ENCODE measurements around the gene TMEM14A.

The TMEM14A gene

GRCh38 chr6:52724406-52725121, 53.7 kb downstream of the TMEM14A start:
- no peaks in the 10 kb centered on the region for H3K36me3 ChIP-seq (ENCODE audit: insufficient read depth, low read length)
- peak overlapping the region; percentile 17; the same call in 1 of the 2 replicates for H3K4me2 ChIP-seq (ENCODE audit: low read length)
- no peaks in the 10 kb centered on the region for H3K9me3 ChIP-seq (ENCODE audit: low read length)
- H3K27ac ChIP-seq (ENCODE audit: low read depth, low read length, poor library complexity, severe bottlenecking), result peak overlapping the region; percentile 24
- no peaks in the 10 kb centered on the region for H3F3A ChIP-seq (ENCODE audit: insufficient read depth, low read length)
- no peaks in the 10 kb centered on the region; the same call in 1 of the 2 replicates for H3K27me3 ChIP-seq (ENCODE audit: insufficient read depth, low read length)
- no peaks in the 10 kb centered on the region for H3K79me2 ChIP-seq (ENCODE audit: insufficient read depth, low read length)
- no peaks in the 10 kb centered on the region for H4K20me1 ChIP-seq (ENCODE audit: insufficient read depth, low read length)
- no peak overlapping the region for H3K9ac ChIP-seq (ENCODE audit: low read length)
- TF ChIP-seq EZH2 (IDR thresholded peaks at IDR 0.05; ENCODE audit: borderline replicate concordance, low read length) (no peak), CTCF (IDR thresholded peaks at IDR 0.05; ENCODE audit: low read length) (peak; percentile 94)
- H3K4me3 ChIP-seq (ENCODE audit: low read depth, low read length, poor library complexity, severe bottlenecking), result no peak overlapping the region
- peak overlapping the region; percentile 4; the same call in 1 of the 2 replicates for H2AFZ ChIP-seq (ENCODE audit: low read length)
- peaks cover 18% of the 10 kb centered on the region for H3K4me1 ChIP-seq (ENCODE audit: insufficient read depth, low read length, severe bottlenecking)
- no peaks in the 10 kb centered on the region for H3K9me2 ChIP-seq (ENCODE audit: low read depth, low read length)

- H3K27me3 ChIP-seq (ENCODE audit: insufficient read depth, low read length), result no peaks in the 10 kb centered on the region; the same call in 1 of the 2 replicates
- H2AFZ ChIP-seq (ENCODE audit: low read length), result peak overlapping the region; percentile 4; the same call in 1 of the 2 replicates
- TF ChIP-seq EZH2 (IDR thresholded peaks at IDR 0.05; ENCODE audit: borderline replicate concordance, low read length) (no peak), CTCF (IDR thresholded peaks at IDR 0.05; ENCODE audit: low read length) (no peak)
- no peak overlapping the region for H3K4me3 ChIP-seq (ENCODE audit: low read depth, low read length, poor library complexity, severe bottlenecking)
- H3K9me3 ChIP-seq (ENCODE audit: low read length), result no peaks in the 10 kb centered on the region
- no peaks in the 10 kb centered on the region for H3K9me2 ChIP-seq (ENCODE audit: low read depth, low read length)
- H3F3A ChIP-seq (ENCODE audit: insufficient read depth, low read length), result no peaks in the 10 kb centered on the region
- H3K4me2 ChIP-seq (ENCODE audit: low read length), result no peak overlapping the region
- peak overlapping the region; percentile 24 for H3K27ac ChIP-seq (ENCODE audit: low read depth, low read length, poor library complexity, severe bottlenecking)
- no peaks in the 10 kb centered on the region for H4K20me1 ChIP-seq (ENCODE audit: insufficient read depth, low read length)
- no peaks in the 10 kb centered on the region for H3K36me3 ChIP-seq (ENCODE audit: insufficient read depth, low read length)
- peaks cover 18% of the 10 kb centered on the region for H3K4me1 ChIP-seq (ENCODE audit: insufficient read depth, low read length, severe bottlenecking)
- H3K79me2 ChIP-seq (ENCODE audit: insufficient read depth, low read length), result no peaks in the 10 kb centered on the region
- H3K9ac ChIP-seq (ENCODE audit: low read length), result no peak overlapping the region
Observed at GRCh38 chr6:52725143-52725534, 54.2 kb downstream of the TMEM14A start.

GRCh38 chr6:52725535-52726192, 54.8 kb downstream of the TMEM14A start:
- no peaks in the 10 kb centered on the region for H3K9me2 ChIP-seq (ENCODE audit: low read depth, low read length)
- no peaks in the 10 kb centered on the region for H3K27me3 ChIP-seq (ENCODE audit: insufficient read depth, low read length)
- no peak overlapping the region for H3K27ac ChIP-seq (ENCODE audit: low read depth, low read length, poor library complexity, severe bottlenecking)
- no peak for TF ChIP-seq CTCF (IDR thresholded peaks at IDR 0.05; ENCODE audit: low read length)
- no peak for TF ChIP-seq EZH2 (IDR thresholded peaks at IDR 0.05; ENCODE audit: borderline replicate concordance, low read length)
- no peak overlapping the region for H3K4me2 ChIP-seq (ENCODE audit: low read length)
- no peak overlapping the region for H3K9ac ChIP-seq (ENCODE audit: low read length)
- no peaks in the 10 kb centered on the region for H3F3A ChIP-seq (ENCODE audit: insufficient read depth, low read length)
- H3K4me1 ChIP-seq (ENCODE audit: insufficient read depth, low read length, severe bottlenecking), result peaks cover 18% of the 10 kb centered on the region
- H3K79me2 ChIP-seq (ENCODE audit: insufficient read depth, low read length), result no peaks in the 10 kb centered on the region
- H3K9me3 ChIP-seq (ENCODE audit: low read length), result no peaks in the 10 kb centered on the region
- H4K20me1 ChIP-seq (ENCODE audit: insufficient read depth, low read length), result no peaks in the 10 kb centered on the region
- H3K36me3 ChIP-seq (ENCODE audit: insufficient read depth, low read length), result no peaks in the 10 kb centered on the region
- no peak overlapping the region for H3K4me3 ChIP-seq (ENCODE audit: low read depth, low read length, poor library complexity, severe bottlenecking)
- no peak overlapping the region for H2AFZ ChIP-seq (ENCODE audit: low read length)
